K562 (cell line): Measurements from ENCODE around the gene KLHL22. TPM values are rescaled to one million over a fixed set of nuclear protein-coding genes. Genes with fewer than 3 reads are reported as not detected.

Experiments used
- C11orf30 ChIP-seq: fragments of 450-650 bp; IDR thresholded peaks from 2 replicates; pipeline ENCODE4 v1.6.1; 2016; ENCODE audit warnings: low read depth, mild to moderate bottlenecking
- CBX1 ChIP-seq: sonication (generic); IDR thresholded peaks from 2 replicates; pipeline ENCODE4 v1.6.1; 2016; ENCODE audit warnings: antibody characterized with exemption, low read depth, mild to moderate bottlenecking
- HMG20A ChIP-seq: fragments of 450-650 bp; formaldehyde crosslinking; conservative IDR thresholded peaks from 2 replicates; pipeline ENCODE4 v1.4.0; 2020; ENCODE audit warnings: mild to moderate bottlenecking, mixed read lengths
- HMGN3 ChIP-seq: IDR thresholded peaks from 2 replicates; pipeline ENCODE4 v1.6.1; 2011; ENCODE audit warnings: borderline replicate concordance, low read depth, mild to moderate bottlenecking, mixed read lengths, low read length; ENCODE audit not compliant: insufficient read length; ENCODE audit errors: extremely low read depth
- HNRNPH1 ChIP-seq: fragments of 200-400 bp; formaldehyde crosslinking; optimal IDR thresholded peaks from 2 replicates; pipeline ENCODE3; 2017; ENCODE audit warnings: low read depth, mild to moderate bottlenecking, low read length, moderate library complexity
- HOXB6 ChIP-seq: fragments of 250-450 bp; sonication (Bioruptor Pico); IDR thresholded peaks from 2 replicates; pipeline ENCODE4 v1.5.1; 2022; ENCODE audit warnings: mild to moderate bottlenecking, borderline replicate concordance
- IFI16 ChIP-seq: fragments of 250-450 bp; sonication (Bioruptor Pico); IDR thresholded peaks from 2 replicates; pipeline ENCODE4 v2.1.2; 2022; ENCODE audit warnings: mild to moderate bottlenecking, inconsistent platforms
- MAFF ChIP-seq: IDR thresholded peaks from 2 replicates; pipeline ENCODE4 v1.6.1; 2012; ENCODE audit warnings: low read length, improper control_type of control experiment
- NFIC ChIP-seq: fragments of 450-650 bp; IDR thresholded peaks from 2 replicates; pipeline ENCODE4 v1.6.1; 2017; ENCODE audit warnings: mild to moderate bottlenecking, inconsistent platforms
- SMARCA5 ChIP-seq: fragments of 450-650 bp; IDR thresholded peaks from 2 replicates; pipeline ENCODE4 v1.6.1; 2016
- ZNF41 ChIP-seq: fragments of 250-450 bp; sonication (Bioruptor Pico); conservative IDR thresholded peaks from 2 replicates; pipeline ENCODE4 v1.4.0; 2020; ENCODE audit warnings: mild to moderate bottlenecking
- ZNF583 ChIP-seq: fragments of 250-450 bp; sonication (Bioruptor Pico); IDR thresholded peaks from 2 replicates; pipeline ENCODE4 v1.4.0; 2020
- ZNF778 ChIP-seq: fragments of 450-650 bp; formaldehyde crosslinking; IDR thresholded peaks from 2 replicates; pipeline ENCODE4 v1.4.0; 2020; ENCODE audit warnings: mild to moderate bottlenecking, moderate library complexity
- polyA plus RNA-seq, 8 experiments: library from polyadenylated mRNA; depleted of rRNA in 4 of 8; stranded (reverse) in 5 of 8; unstranded in 3 of 8; fragments of >200 nt; fragmentation: Nextera tagmentation in 2 of 8; fragmentation: Illumina TruSeq in 1 of 8; extraction: Ambion mirVana in 2 of 8; extraction: Trizol in 1 of 8; gene quantifications; 2 replicates each; pipeline versions ENCODE4 v1.2.1 to v1.2.3, GENCODE V29; 2011 to 2014; ENCODE audit warnings: inconsistent platforms in 1 of 8, missing spikeins in 1 of 8
- total RNA-seq, 7 experiments: library from RNA; depleted of rRNA in 6 of 7; stranded (reverse); fragments of >200 nt in 6 of 7; fragmentation: Illumina TruSeq in 2 of 7; extraction: Trizol in 2 of 7; gene quantifications; 2 replicates each; pipeline versions ENCODE4 v1.2.1 to v1.2.3, GENCODE V29; 2011 to 2021; ENCODE audit warnings: low replicate concordance in 1 of 7
- TF ChIP-seq, protein P1 (sequence below), 2 experiments: fragments of 450-650 bp; IDR thresholded peaks; 2 replicates each; pipeline ENCODE4 v1.6.1; 2018; ENCODE audit warnings: mild to moderate bottlenecking in 2 of 2, low read depth in 1 of 2; ENCODE audit not compliant: partially characterized antibody in 2 of 2
- TF ChIP-seq, protein P2 (sequence below): fragments of 450-650 bp; IDR thresholded peaks from 2 replicates; pipeline ENCODE4 v1.6.1; 2016; ENCODE audit warnings: antibody characterized with exemption
- TF ChIP-seq, protein P3 (sequence below): sonication (generic); formaldehyde crosslinking; IDR thresholded peaks from 2 replicates; pipeline ENCODE4 v1.8.0; 2022; ENCODE audit warnings: missing genetic modification reagents, mild to moderate bottlenecking, borderline replicate concordance
- TF ChIP-seq, protein P4 (sequence below): fragments of 250-450 bp; sonication (Bioruptor Pico); IDR thresholded peaks from 2 replicates; pipeline ENCODE4 v1.5.0; 2021; ENCODE audit warnings: mild to moderate bottlenecking, borderline replicate concordance
- TF ChIP-seq, protein P5 (sequence below): sonication (generic); formaldehyde crosslinking; IDR thresholded peaks from 2 replicates; pipeline ENCODE4 v1.8.1; 2023; ENCODE audit warnings: mild to moderate bottlenecking, missing genetic modification reagents

Gene KLHL22
- total and polyA plus RNA-seq, 9 of the 15 experiments (the other 6 are each of a cell fraction or from before 2014, with no cell fraction given), result 1.3 to 25.6 (median 15.2) TPM

DNA sequence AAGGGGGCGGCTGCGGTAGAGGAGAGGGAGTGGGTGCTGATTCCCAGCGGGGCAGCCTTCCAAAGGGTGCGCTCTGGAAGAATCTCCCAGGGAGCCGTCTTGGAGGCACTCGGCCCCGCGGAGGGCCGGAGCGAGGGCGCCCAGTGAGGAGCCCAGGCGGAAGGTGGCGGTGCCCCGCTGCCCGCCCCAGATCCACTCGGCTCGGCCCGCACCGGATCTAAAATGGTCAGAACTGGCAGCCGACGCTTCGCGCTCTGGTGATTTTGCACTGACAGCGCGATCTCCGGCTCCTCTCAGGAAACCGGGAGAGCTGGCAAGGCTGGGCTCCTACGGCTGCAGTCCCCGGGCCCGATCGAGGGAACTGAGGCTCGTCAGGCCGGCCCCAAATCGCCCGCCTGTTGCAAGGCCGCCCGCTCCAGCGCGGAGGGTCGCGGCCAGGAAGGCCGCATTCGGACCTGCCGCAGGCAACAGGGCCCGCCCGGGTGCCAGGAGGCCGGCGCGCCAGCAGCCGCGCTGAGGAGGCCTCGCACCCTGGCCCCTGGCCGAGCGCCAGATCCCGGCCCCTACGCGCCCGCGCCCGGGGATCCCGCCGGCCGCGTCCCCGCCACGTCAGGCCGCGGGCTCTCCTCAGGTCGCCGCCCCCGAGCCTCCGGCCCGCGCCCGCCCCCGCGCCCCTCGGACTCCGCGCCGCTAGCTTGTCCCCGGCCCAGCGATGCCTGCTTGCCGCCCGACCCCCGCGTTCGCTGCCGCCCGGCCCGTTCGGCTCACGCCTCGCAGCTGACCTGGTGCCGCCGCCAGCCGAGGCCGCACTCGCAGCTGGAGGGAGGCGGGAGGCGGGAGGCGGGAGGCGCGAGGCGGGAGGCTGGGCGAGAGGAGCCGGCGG lies at the start of gene KLHL22 (continued):
- TF ChIP-seq, protein P1, sequence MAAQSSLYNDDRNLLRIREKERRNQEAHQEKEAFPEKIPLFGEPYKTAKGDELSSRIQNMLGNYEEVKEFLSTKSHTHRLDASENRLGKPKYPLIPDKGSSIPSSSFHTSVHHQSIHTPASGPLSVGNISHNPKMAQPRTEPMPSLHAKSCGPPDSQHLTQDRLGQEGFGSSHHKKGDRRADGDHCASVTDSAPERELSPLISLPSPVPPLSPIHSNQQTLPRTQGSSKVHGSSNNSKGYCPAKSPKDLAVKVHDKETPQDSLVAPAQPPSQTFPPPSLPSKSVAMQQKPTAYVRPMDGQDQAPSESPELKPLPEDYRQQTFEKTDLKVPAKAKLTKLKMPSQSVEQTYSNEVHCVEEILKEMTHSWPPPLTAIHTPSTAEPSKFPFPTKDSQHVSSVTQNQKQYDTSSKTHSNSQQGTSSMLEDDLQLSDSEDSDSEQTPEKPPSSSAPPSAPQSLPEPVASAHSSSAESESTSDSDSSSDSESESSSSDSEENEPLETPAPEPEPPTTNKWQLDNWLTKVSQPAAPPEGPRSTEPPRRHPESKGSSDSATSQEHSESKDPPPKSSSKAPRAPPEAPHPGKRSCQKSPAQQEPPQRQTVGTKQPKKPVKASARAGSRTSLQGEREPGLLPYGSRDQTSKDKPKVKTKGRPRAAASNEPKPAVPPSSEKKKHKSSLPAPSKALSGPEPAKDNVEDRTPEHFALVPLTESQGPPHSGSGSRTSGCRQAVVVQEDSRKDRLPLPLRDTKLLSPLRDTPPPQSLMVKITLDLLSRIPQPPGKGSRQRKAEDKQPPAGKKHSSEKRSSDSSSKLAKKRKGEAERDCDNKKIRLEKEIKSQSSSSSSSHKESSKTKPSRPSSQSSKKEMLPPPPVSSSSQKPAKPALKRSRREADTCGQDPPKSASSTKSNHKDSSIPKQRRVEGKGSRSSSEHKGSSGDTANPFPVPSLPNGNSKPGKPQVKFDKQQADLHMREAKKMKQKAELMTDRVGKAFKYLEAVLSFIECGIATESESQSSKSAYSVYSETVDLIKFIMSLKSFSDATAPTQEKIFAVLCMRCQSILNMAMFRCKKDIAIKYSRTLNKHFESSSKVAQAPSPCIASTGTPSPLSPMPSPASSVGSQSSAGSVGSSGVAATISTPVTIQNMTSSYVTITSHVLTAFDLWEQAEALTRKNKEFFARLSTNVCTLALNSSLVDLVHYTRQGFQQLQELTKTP (IDR thresholded peaks at IDR 0.05; ENCODE audit: low read depth in 1 of 2, partially characterized antibody in 2 of 2), result no peak
- TF ChIP-seq C11orf30 (no peak), HMG20A (CRISPR knock-in tag) (no peak), NFIC (no peak), SMARCA5 (no peak), CBX1 (no peak), ZNF41 (no peak), HNRNPH1 (no peak), MAFF (no peak), IFI16 (CRISPR knock-in tag) (no peak), ZNF583 (peak; percentile 87), ZNF778 (CRISPR knock-in tag) (no peak), HOXB6 (CRISPR knock-in tag) (no peak), HMGN3 (no peak)
- TF ChIP-seq, protein P2, sequence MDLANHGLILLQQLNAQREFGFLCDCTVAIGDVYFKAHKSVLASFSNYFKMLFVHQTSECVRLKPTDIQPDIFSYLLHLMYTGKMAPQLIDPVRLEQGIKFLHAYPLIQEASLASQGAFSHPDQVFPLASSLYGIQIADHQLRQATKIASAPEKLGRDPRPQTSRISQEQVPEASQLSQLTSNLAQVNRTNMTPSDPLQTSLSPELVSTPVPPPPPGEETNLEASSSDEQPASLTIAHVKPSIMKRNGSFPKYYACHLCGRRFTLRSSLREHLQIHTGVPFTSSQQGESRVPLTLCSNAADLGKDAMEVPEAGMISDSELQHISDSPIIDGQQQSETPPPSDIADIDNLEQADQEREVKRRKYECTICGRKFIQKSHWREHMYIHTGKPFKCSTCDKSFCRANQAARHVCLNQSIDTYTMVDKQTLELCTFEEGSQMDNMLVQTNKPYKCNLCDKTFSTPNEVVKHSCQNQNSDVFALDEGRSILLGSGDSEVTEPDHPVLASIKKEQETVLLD, result no peak
- TF ChIP-seq, protein P3, sequence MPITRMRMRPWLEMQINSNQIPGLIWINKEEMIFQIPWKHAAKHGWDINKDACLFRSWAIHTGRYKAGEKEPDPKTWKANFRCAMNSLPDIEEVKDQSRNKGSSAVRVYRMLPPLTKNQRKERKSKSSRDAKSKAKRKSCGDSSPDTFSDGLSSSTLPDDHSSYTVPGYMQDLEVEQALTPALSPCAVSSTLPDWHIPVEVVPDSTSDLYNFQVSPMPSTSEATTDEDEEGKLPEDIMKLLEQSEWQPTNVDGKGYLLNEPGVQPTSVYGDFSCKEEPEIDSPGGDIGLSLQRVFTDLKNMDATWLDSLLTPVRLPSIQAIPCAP (CRISPR knock-in tag), result no peak
- TF ChIP-seq, protein P4, sequence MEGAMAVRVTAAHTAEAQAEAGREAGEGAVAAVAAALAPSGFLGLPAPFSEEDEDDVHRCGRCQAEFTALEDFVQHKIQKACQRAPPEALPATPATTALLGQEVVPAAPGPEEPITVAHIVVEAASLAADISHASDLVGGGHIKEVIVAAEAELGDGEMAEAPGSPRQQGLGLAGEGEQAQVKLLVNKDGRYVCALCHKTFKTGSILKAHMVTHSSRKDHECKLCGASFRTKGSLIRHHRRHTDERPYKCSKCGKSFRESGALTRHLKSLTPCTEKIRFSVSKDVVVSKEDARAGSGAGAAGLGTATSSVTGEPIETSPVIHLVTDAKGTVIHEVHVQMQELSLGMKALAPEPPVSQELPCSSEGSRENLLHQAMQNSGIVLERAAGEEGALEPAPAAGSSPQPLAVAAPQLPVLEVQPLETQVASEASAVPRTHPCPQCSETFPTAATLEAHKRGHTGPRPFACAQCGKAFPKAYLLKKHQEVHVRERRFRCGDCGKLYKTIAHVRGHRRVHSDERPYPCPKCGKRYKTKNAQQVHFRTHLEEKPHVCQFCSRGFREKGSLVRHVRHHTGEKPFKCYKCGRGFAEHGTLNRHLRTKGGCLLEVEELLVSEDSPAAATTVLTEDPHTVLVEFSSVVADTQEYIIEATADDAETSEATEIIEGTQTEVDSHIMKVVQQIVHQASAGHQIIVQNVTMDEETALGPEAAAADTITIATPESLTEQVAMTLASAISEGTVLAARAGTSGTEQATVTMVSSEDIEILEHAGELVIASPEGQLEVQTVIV (CRISPR knock-in tag), result no peak
- TF ChIP-seq, protein P5, sequence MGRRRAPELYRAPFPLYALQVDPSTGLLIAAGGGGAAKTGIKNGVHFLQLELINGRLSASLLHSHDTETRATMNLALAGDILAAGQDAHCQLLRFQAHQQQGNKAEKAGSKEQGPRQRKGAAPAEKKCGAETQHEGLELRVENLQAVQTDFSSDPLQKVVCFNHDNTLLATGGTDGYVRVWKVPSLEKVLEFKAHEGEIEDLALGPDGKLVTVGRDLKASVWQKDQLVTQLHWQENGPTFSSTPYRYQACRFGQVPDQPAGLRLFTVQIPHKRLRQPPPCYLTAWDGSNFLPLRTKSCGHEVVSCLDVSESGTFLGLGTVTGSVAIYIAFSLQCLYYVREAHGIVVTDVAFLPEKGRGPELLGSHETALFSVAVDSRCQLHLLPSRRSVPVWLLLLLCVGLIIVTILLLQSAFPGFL, result no peak
